HCT116 (cell line): Measurements from ENCODE around the gene ZC3H13. TPM values are rescaled to one million over a fixed set of nuclear protein-coding genes. Genes with fewer than 3 reads are reported as not detected.

Experiments
- ATAC-seq: fragments of 200-7000 bp; cut with Tn5 transposase; 2 replicates; pipeline ENCODE4 v1.9.1; 2020; ENCODE audit warnings: mild to moderate bottlenecking, moderate library complexity
- BruUV-seq: library from RNA; stranded (reverse); fragments of 400-500 nt; replicated peaks from 2 replicates; lab custom pipeline; 2021; lab: Mats Ljungman, UMichigan
- CTCF ChIA-PET: fragments of 300-600 bp; sonication (Branson Sonifier 250); formaldehyde crosslinking; loops from one replicate; lab custom pipeline; 2021; ENCODE audit warnings: antibody characterized with exemption; lab: Charles Lee
- POLR2A ChIA-PET: fragments of 300-600, 350-600 bp; sonication (Branson Sonifier 250); formaldehyde crosslinking; loops from one replicate; lab custom pipeline; 2021; ENCODE audit warnings: antibody characterized with exemption; lab: Charles Lee
- RAD21 ChIA-PET, 2 experiments: fragments of 300-600 bp; sonication (Branson Sonifier 250); formaldehyde crosslinking; loops; one replicate each; lab custom pipeline; 2023; ENCODE audit warnings: low total read pairs in 2 of 2; ENCODE audit not compliant: uncharacterized antibody in 2 of 2, unreplicated experiment in 2 of 2, low non-redundant PET in 1 of 2; lab: Charles Lee
- DNase-seq: peaks from one replicate; pipeline ENCODE4 v3.0.0-alpha.2; 2010; ENCODE audit warnings: low read depth, low spot score
- H2AFZ ChIP-seq: fragments of 200-600 bp; shearing (Covaris generic), sonication (generic); 2 replicates; pipeline ENCODE4 v1.6.1; 2017; ENCODE audit warnings: low read depth, mixed run types, mixed read lengths, antibody characterized with exemption, low read length; ENCODE audit not compliant: poor library complexity, severe bottlenecking
- H3K27ac ChIP-seq: 2 replicates; pipeline ENCODE4 v1.5.1; 2012; ENCODE audit warnings: low read depth, low read length
- H3K27me3 ChIP-seq: fragments of 200-600 bp; sonication (generic); 2 replicates; pipeline ENCODE4 v1.6.1; 2016; ENCODE audit warnings: mixed run types, low read length, mixed read lengths; ENCODE audit not compliant: insufficient read depth
- H3K36me3 ChIP-seq, 2 experiments: fragments of 200-500 bp in 1 of 2; fragments of 200-600 bp in 1 of 2; sonication (Bioruptor generic) in 1 of 2; sonication (generic) in 1 of 2; 2 replicates each; pipeline versions ENCODE4 v1.5.1 to v1.6.1; 2014 to 2016; ENCODE audit warnings: low read length in 2 of 2, inconsistent platforms in 1 of 2, mixed read lengths in 1 of 2, mixed run types in 1 of 2; ENCODE audit not compliant: insufficient read depth in 2 of 2, control insufficient read depth in 1 of 2
- H3K4me1 ChIP-seq, 2 experiments: fragments of 200-600 bp in 1 of 2; sonication (generic) in 1 of 2; 2 replicates each; pipeline versions ENCODE4 v1.5.1 to v1.6.1; 2012 to 2017; ENCODE audit warnings: low read length in 2 of 2, inconsistent platforms in 1 of 2, mild to moderate bottlenecking in 1 of 2, mixed read lengths in 1 of 2, mixed run types in 1 of 2, moderate library complexity in 1 of 2; ENCODE audit not compliant: insufficient read depth in 2 of 2, control insufficient read depth in 1 of 2
- H3K4me2 ChIP-seq: fragments of 200-600 bp; sonication (generic); 2 replicates; pipeline ENCODE4 v1.6.1; 2017; ENCODE audit warnings: mixed run types, low read length, mixed read lengths
- H3K4me3 ChIP-seq, 2 experiments: fragments of 200-600 bp in 1 of 2; sonication (generic) in 1 of 2; replicated peaks in 1 of 2; 2 replicates each; pipeline ENCODE4 v1.5.1; 2011 to 2016; ENCODE audit warnings: low read length in 2 of 2, control low read depth in 1 of 2, low read depth in 1 of 2, mild to moderate bottlenecking in 1 of 2, mixed read lengths in 1 of 2, mixed run types in 1 of 2
- H3K79me2 ChIP-seq: fragments of 200-600 bp; sonication (generic); 2 replicates; pipeline ENCODE4 v1.6.1; 2017; ENCODE audit warnings: mild to moderate bottlenecking, mixed run types, low read length, moderate library complexity, mixed read lengths; ENCODE audit not compliant: insufficient read depth
- H3K9ac ChIP-seq: fragments of 200-600 bp; sonication (generic); 2 replicates; pipeline ENCODE4 v1.6.1; 2016; ENCODE audit warnings: low read length, mixed read lengths
- H3K9me2 ChIP-seq: fragments of 200-600 bp; sonication (generic), shearing (Covaris generic); 2 replicates; pipeline ENCODE4 v1.6.1; 2017; ENCODE audit warnings: mixed run types, mild to moderate bottlenecking, moderate library complexity; ENCODE audit not compliant: insufficient read depth
- H3K9me3 ChIP-seq, 2 experiments: fragments of 200-500 bp in 1 of 2; fragments of 200-600 bp in 1 of 2; sonication (Bioruptor generic) in 1 of 2; sonication (generic) in 1 of 2; 2 replicates each; pipeline ENCODE4 v1.6.1; 2014 to 2017; ENCODE audit warnings: low read length in 2 of 2, mixed read lengths in 2 of 2, inconsistent platforms in 1 of 2, low read depth in 1 of 2, mild to moderate bottlenecking in 1 of 2, mixed run types in 1 of 2, moderate library complexity in 1 of 2; ENCODE audit not compliant: control insufficient read depth in 1 of 2, insufficient read depth in 1 of 2
- H4K20me1 ChIP-seq: fragments of 200-600 bp; sonication (generic), shearing (Covaris generic); 2 replicates; pipeline ENCODE4 v1.6.1; 2017; ENCODE audit warnings: mixed run types, mild to moderate bottlenecking, moderate library complexity; ENCODE audit not compliant: insufficient read depth
- ATF3 ChIP-seq: IDR thresholded peaks from 2 replicates; pipeline ENCODE4 v1.6.1; 2012
- CBX3 ChIP-seq: IDR thresholded peaks from 2 replicates; pipeline ENCODE4 v1.6.1; 2012; ENCODE audit warnings: low read depth
- CTCF ChIP-seq, 3 experiments: fragments of 200-600 bp in 1 of 3; sonication (generic) in 1 of 3; IDR thresholded peaks in 2 of 3; conservative IDR thresholded peaks in 1 of 3; 2 replicates each; pipeline ENCODE4 v1.5.1; 2012 to 2017; ENCODE audit warnings: low read depth in 2 of 3, low read length in 2 of 3, antibody characterized with exemption in 1 of 3, borderline replicate concordance in 1 of 3, control low read depth in 1 of 3, mild to moderate bottlenecking in 1 of 3, mixed read lengths in 1 of 3, mixed run types in 1 of 3, moderate library complexity in 1 of 3; ENCODE audit not compliant: insufficient read depth in 1 of 3
- ELF1 ChIP-seq: IDR thresholded peaks from 2 replicates; pipeline ENCODE4 v1.6.1; 2012; ENCODE audit warnings: low read depth, borderline replicate concordance
- EZH2 ChIP-seq: fragments of 200-600 bp; sonication (generic); IDR thresholded peaks from 2 replicates; pipeline ENCODE4 v1.6.1; 2017; ENCODE audit warnings: antibody characterized with exemption, mixed run types
- FOSL1 ChIP-seq: IDR thresholded peaks from 2 replicates; pipeline ENCODE4 v1.6.1; 2012; ENCODE audit warnings: low read depth
- JUND ChIP-seq: IDR thresholded peaks from 2 replicates; pipeline ENCODE4 v1.6.1; 2012
- MAX ChIP-seq: IDR thresholded peaks from 2 replicates; pipeline ENCODE4 v1.6.1; 2012
- POLR2A ChIP-seq: IDR thresholded peaks from 2 replicates; pipeline ENCODE4 v1.7.0; 2011; ENCODE audit warnings: borderline replicate concordance; ENCODE audit not compliant: insufficient read depth, insufficient read length; ENCODE audit errors: extremely low read depth
- POLR2AphosphoS5 ChIP-seq: IDR thresholded peaks from 2 replicates; pipeline ENCODE4 v1.6.1; 2011; ENCODE audit warnings: mild to moderate bottlenecking, low read depth, low read length, moderate library complexity
- RAD21 ChIP-seq: IDR thresholded peaks from 2 replicates; pipeline ENCODE4 v1.6.1; 2012; ENCODE audit warnings: low read depth, mild to moderate bottlenecking
- SIN3A ChIP-seq: IDR thresholded peaks from 2 replicates; pipeline ENCODE4 v1.6.1; 2012; ENCODE audit warnings: low read depth
- SP1 ChIP-seq: IDR thresholded peaks from 2 replicates; pipeline ENCODE4 v1.6.1; 2012; ENCODE audit warnings: low read depth
- SRF ChIP-seq: IDR thresholded peaks from 2 replicates; pipeline ENCODE4 v1.6.1; 2012; ENCODE audit warnings: low read depth
- TCF7L2 ChIP-seq: IDR thresholded peaks from 2 replicates; pipeline ENCODE4 v1.7.0; 2011; ENCODE audit warnings: borderline replicate concordance, inconsistent platforms; ENCODE audit not compliant: insufficient read depth, insufficient read length; ENCODE audit errors: extremely low read depth
- ZBTB33 ChIP-seq: IDR thresholded peaks from 2 replicates; pipeline ENCODE4 v1.6.1; 2011; ENCODE audit warnings: mild to moderate bottlenecking, low read length, moderate library complexity; ENCODE audit not compliant: insufficient replicate concordance; ENCODE audit errors: extremely low read depth
- ZFX ChIP-seq: fragments of 450-650 bp; IDR thresholded peaks from 2 replicates; pipeline ENCODE4 v1.6.1; 2017
- ZNF274 ChIP-seq: fragments of 200-500 bp; sonication (Bioruptor generic); IDR thresholded peaks from 2 replicates; pipeline ENCODE4 v1.6.1; 2014; ENCODE audit warnings: mild to moderate bottlenecking, low read depth, low read length, inconsistent platforms
- intact Hi-C: fragments of 100-400 bp; cut with micrococcal nuclease; formaldehyde crosslinking; loops from 2 replicates; pipeline ENCODE4 v1.10.0; 2022
- total RNA-seq: library from RNA; stranded (reverse); gene quantifications from one replicate; pipeline ENCODE4 v1.2.1, GENCODE V29; 2021; ENCODE audit not compliant: unreplicated experiment
- TF ChIP-seq, protein P1 (sequence below): IDR thresholded peaks from 2 replicates; pipeline ENCODE4 v1.6.1; 2012; ENCODE audit warnings: low read depth

ZC3H13 gene
- total RNA-seq, 1 experiment from 2014 or later, result 37.9 TPM

- Histone ChIP-seq H3K4me2 (no peak overlapping the region), H4K20me1 (no peaks in the 10 kb centered on the region), H2AFZ (no peak overlapping the region), H3K36me3 (no peaks in the 10 kb centered on the region), H3K27ac (no peak overlapping the region), H3K4me3 (no peak overlapping the region), H3K79me2 (no peaks in the 10 kb centered on the region)
- no peak for ATAC-seq
- CTCF ChIA-PET, result no interaction called here
- TF ChIP-seq, protein P1, sequence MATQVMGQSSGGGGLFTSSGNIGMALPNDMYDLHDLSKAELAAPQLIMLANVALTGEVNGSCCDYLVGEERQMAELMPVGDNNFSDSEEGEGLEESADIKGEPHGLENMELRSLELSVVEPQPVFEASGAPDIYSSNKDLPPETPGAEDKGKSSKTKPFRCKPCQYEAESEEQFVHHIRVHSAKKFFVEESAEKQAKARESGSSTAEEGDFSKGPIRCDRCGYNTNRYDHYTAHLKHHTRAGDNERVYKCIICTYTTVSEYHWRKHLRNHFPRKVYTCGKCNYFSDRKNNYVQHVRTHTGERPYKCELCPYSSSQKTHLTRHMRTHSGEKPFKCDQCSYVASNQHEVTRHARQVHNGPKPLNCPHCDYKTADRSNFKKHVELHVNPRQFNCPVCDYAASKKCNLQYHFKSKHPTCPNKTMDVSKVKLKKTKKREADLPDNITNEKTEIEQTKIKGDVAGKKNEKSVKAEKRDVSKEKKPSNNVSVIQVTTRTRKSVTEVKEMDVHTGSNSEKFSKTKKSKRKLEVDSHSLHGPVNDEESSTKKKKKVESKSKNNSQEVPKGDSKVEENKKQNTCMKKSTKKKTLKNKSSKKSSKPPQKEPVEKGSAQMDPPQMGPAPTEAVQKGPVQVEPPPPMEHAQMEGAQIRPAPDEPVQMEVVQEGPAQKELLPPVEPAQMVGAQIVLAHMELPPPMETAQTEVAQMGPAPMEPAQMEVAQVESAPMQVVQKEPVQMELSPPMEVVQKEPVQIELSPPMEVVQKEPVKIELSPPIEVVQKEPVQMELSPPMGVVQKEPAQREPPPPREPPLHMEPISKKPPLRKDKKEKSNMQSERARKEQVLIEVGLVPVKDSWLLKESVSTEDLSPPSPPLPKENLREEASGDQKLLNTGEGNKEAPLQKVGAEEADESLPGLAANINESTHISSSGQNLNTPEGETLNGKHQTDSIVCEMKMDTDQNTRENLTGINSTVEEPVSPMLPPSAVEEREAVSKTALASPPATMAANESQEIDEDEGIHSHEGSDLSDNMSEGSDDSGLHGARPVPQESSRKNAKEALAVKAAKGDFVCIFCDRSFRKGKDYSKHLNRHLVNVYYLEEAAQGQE, result no peak
- no peak for TF ChIP-seq MAX
- TF ChIP-seq ZFX, result no peak
- TF ChIP-seq EZH2, result no peak
- TF ChIP-seq CBX3, result no peak
- TF ChIP-seq ELF1, result no peak
- TF ChIP-seq ZBTB33, result no peak
- TF ChIP-seq TCF7L2, result no peak
- TF ChIP-seq SRF, result no peak
- TF ChIP-seq POLR2A, result no peak
- TF ChIP-seq JUND, result no peak
- no peak for TF ChIP-seq SIN3A
- no peak for TF ChIP-seq SP1
- TF ChIP-seq FOSL1, result no peak
- no peak for TF ChIP-seq CTCF (IDR thresholded peaks at IDR 0.05 in 2 of 3, conservative IDR thresholded peaks at IDR 0.05 in 1 of 3; ENCODE audit: borderline replicate concordance in 1 of 3, insufficient read depth in 1 of 3, low read depth in 2 of 3, low read length in 2 of 3)
- no peak for TF ChIP-seq ATF3
- TF ChIP-seq POLR2AphosphoS5, result no peak
- no peak for TF ChIP-seq RAD21
- TF ChIP-seq ZNF274, result no peak
- TF ChIP-seq, all 23 proteins: peak for 0
- H3K27me3 ChIP-seq, result no peaks in the 10 kb centered on the region
- no peak for DNase-seq
- no peaks in the 10 kb centered on the region for H3K9me3 ChIP-seq
- no peaks in the 10 kb centered on the region for H3K9me2 ChIP-seq
- POLR2A ChIA-PET, result no interaction called here
- RAD21 ChIA-PET, result no interaction called here
- intact Hi-C loops, result no loop called here
- H3K4me1 ChIP-seq, result no peaks in the 10 kb centered on the region
- BruUV-seq, result no TSS peak
- H3K9ac ChIP-seq, result no peak overlapping the region
Observed at GRCh38 chr13:46079770-46080169, 27.2 kb upstream of the ZC3H13 start.
